ENCODE data around the gene RAP1GAP.

Gene RAP1GAP

DNA sequence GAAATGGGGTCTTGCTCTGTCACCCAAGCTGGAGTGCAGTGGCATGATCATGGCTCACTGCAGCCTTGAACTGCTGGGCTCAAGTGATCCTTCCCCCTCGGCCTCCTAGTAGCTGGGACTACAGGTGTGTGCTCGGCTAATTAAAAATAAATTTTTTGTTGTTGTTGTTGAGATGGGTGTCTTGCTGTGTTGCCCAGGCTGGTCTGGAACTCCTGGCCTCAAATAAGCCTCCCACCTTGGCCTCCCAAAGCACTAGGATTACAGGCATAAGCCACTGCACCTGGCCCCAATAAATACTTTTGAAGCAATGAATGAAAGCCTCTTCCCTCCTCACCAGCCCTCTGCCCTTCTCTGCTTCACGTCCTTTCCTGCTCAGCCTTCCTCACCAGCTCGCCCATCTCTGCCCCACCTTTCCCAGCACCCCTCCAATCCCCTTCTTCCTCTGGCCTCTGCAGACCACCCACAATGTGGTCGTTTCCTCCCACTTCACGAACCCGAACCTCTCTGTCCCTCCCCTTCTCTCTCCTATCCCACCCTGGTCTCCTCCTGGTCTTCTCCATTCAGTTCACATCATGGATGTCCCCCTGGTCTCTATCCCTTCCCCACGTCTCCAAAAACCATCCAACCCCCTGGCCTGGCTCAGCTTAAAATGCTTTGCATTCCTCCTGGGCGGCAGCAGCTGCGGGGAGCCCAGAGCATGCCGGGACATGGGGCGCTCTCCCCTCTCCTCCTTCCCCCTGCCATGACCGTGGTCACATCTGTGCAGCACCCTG, 38.4 kb downstream of the RAP1GAP start:
- no peak overlapping the region for H3K4me3 Mint-ChIP-seq
- H3K27ac Mint-ChIP-seq: no peak overlapping the region
- H3K9me3 Mint-ChIP-seq: no peaks in the 10 kb centered on the region
- H3K36me3 Mint-ChIP-seq (ENCODE audit: low read depth): no peaks in the 10 kb centered on the region
- H3K4me1 Mint-ChIP-seq: peaks cover 27% of the 10 kb centered on the region
- no peak for DNase-seq
- H3K27me3 Mint-ChIP-seq (ENCODE audit: low read depth, poor library complexity): peaks cover 15% of the 10 kb centered on the region
- TF ChIP-seq, protein P1, sequence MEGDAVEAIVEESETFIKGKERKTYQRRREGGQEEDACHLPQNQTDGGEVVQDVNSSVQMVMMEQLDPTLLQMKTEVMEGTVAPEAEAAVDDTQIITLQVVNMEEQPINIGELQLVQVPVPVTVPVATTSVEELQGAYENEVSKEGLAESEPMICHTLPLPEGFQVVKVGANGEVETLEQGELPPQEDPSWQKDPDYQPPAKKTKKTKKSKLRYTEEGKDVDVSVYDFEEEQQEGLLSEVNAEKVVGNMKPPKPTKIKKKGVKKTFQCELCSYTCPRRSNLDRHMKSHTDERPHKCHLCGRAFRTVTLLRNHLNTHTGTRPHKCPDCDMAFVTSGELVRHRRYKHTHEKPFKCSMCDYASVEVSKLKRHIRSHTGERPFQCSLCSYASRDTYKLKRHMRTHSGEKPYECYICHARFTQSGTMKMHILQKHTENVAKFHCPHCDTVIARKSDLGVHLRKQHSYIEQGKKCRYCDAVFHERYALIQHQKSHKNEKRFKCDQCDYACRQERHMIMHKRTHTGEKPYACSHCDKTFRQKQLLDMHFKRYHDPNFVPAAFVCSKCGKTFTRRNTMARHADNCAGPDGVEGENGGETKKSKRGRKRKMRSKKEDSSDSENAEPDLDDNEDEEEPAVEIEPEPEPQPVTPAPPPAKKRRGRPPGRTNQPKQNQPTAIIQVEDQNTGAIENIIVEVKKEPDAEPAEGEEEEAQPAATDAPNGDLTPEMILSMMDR (IDR thresholded peaks at IDR 0.05): no peak

- Mint-ChIP-seq H3K4me3 (no peak overlapping the region), H3K27me3 (ENCODE audit: low read depth, poor library complexity) (peaks cover 17% of the 10 kb centered on the region), H3K4me1 (peaks cover 21% of the 10 kb centered on the region), H3K9me3 (no peaks in the 10 kb centered on the region), H3K27ac (no peak overlapping the region), H3K36me3 (ENCODE audit: low read depth) (no peaks in the 10 kb centered on the region)
- DNase-seq: no peak
- TF ChIP-seq, protein P1 (IDR thresholded peaks at IDR 0.05): no peak
These were observed 39.2 kb downstream of the RAP1GAP start for GRCh38 chr1:21629971-21630370.

DNA sequence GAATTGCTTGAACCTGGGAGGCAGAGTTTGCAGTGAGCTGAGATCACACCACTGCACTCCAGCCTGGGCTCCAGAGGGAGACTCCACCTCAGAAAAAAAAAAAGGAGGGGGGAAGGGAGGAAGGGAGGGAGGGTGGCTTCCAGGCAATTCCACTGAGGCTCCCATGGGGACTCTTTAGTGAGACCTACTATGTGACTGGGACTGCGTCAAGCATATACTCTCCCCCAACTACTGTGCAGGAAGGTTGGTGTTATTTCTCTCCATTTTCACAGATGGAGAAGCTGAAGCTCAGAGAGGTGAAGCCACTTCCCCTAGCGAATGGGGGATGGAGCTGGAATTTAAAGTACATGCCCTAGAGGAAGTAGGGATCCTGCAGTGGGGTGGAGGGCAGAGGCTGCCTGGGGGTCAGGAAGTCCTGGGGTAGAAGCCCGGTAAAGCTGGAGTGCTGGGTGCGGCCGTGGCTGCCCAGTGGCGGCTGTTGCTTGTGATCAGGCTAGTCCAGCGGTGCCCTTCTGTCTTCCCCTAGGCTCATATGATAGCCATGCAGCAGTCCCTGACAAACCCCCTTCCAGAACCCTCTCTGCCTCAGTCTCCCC, 40.3 kb downstream of the RAP1GAP start:
- H3K27me3 Mint-ChIP-seq (ENCODE audit: low read depth, poor library complexity): peaks cover 25% of the 10 kb centered on the region
- no peaks in the 10 kb centered on the region for H3K36me3 Mint-ChIP-seq (ENCODE audit: low read depth)
- H3K9me3 Mint-ChIP-seq: no peaks in the 10 kb centered on the region
- no peak overlapping the region for H3K4me3 Mint-ChIP-seq
- DNase-seq: no peak
- TF ChIP-seq, protein P1 (IDR thresholded peaks at IDR 0.05): no peak
- no peak overlapping the region for H3K27ac Mint-ChIP-seq
- peaks cover 17% of the 10 kb centered on the region for H3K4me1 Mint-ChIP-seq

- no peaks in the 10 kb centered on the region for H3K36me3 Mint-ChIP-seq (ENCODE audit: low read depth)
- no peak overlapping the region for H3K4me3 Mint-ChIP-seq
- H3K9me3 Mint-ChIP-seq: no peaks in the 10 kb centered on the region
- peaks cover 12% of the 10 kb centered on the region for H3K4me1 Mint-ChIP-seq
- no peak for DNase-seq
- H3K27ac Mint-ChIP-seq: no peak overlapping the region
- TF ChIP-seq, protein P1 (IDR thresholded peaks at IDR 0.05): no peak
- peaks cover 38% of the 10 kb centered on the region for H3K27me3 Mint-ChIP-seq (ENCODE audit: low read depth, poor library complexity)
These were observed 42.2 kb downstream of the RAP1GAP start for GRCh38 chr1:21626921-21627339.

DNA sequence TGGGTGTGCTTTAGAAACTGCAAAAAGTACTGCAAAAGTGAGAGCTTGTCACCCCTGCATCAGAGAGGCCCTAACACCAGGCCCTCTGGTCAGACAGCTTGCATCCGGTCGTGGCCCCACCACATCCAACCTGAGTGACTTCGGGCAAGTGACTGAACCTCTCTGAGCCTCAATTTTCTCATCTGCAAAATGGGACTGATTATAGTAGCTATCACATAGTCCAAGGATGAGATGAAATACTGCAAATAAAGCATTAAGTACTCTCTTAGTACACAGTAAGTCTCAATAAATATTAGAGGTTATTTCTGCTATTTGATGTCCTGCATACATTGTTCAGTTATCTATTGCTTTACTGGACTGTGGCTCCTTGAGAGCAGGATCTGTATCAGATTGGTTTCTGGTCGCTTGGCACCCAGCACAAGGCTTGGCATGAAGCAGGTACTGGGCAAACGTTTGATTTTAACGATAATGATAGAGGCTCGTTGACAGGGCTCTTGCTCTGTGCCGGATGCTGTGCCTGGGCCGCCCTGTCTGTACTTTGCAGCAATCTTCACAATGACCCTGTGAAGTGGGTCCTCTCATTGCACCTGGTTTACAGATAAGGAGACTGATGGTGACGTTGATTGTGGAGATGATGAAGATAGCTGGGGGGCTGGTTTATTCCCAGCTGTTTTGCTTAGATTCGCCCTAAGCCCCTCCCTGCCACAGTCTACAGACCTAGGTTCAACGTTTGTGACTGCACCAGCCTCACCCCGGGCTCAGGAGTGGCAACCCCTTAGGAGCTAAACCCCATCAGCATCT, 43.6 kb downstream of the RAP1GAP start:
- H3K9me3 Mint-ChIP-seq: no peaks in the 10 kb centered on the region
- peaks cover 5% of the 10 kb centered on the region for H3K4me1 Mint-ChIP-seq
- no peak overlapping the region for H3K4me3 Mint-ChIP-seq
- TF ChIP-seq, protein P1 (IDR thresholded peaks at IDR 0.05): no peak
- peaks cover 51% of the 10 kb centered on the region for H3K27me3 Mint-ChIP-seq (ENCODE audit: low read depth, poor library complexity)
- DNase-seq: no peak
- no peaks in the 10 kb centered on the region for H3K36me3 Mint-ChIP-seq (ENCODE audit: low read depth)
- H3K27ac Mint-ChIP-seq: peak overlapping the region; percentile 39

Data from nephron progenitor cell (in vitro differentiated cells).